HepG2 (cell line): ENCODE measurements around the gene MYO1B. TPM values are rescaled to one million over a fixed set of nuclear protein-coding genes. Genes with fewer than 3 reads are reported as not detected.

Experiments
- ATF7 ChIP-seq, 2 experiments: fragments of 450-650 bp in 1 of 2; sonication (generic) in 1 of 2; formaldehyde crosslinking in 1 of 2; IDR thresholded peaks; 2 replicates each; pipeline versions ENCODE4 v1.4.0 to v1.6.1; 2016 to 2020; ENCODE audit warnings: antibody characterized with exemption in 1 of 2, mild to moderate bottlenecking in 1 of 2, missing genetic modification reagents in 1 of 2
- CREM ChIP-seq, 2 experiments: sonication (generic) in 1 of 2; formaldehyde crosslinking in 1 of 2; IDR thresholded peaks; 2 replicates each; pipeline versions ENCODE4 v1.4.0 to v1.6.1; 2016 to 2020; ENCODE audit warnings: antibody characterized with exemption in 1 of 2, mild to moderate bottlenecking in 1 of 2, missing genetic modification reagents in 1 of 2
- FOXO4 ChIP-seq: sonication (generic); formaldehyde crosslinking; conservative IDR thresholded peaks from 2 replicates; pipeline ENCODE4 v1.8.1; 2023; ENCODE audit warnings: missing genetic modification reagents
- FOXP4 ChIP-seq: sonication (generic); formaldehyde crosslinking; IDR thresholded peaks from 2 replicates; pipeline ENCODE4 v1.4.0; 2020; ENCODE audit warnings: missing genetic modification reagents
- HDAC6 ChIP-seq: fragments of 200-600 bp; sonication (generic); IDR thresholded peaks from 2 replicates; pipeline ENCODE4 v1.7.0; 2017; ENCODE audit warnings: mild to moderate bottlenecking, antibody characterized with exemption, low read length, low read depth
- HOXA3 ChIP-seq: sonication (generic); formaldehyde crosslinking; IDR thresholded peaks from 2 replicates; pipeline ENCODE4 v1.5.0; 2020; ENCODE audit warnings: missing genetic modification reagents
- IKZF4 ChIP-seq: sonication (generic); formaldehyde crosslinking; IDR thresholded peaks from 2 replicates; pipeline ENCODE4 v1.5.1; 2020; ENCODE audit warnings: borderline replicate concordance, mild to moderate bottlenecking, low read depth, missing genetic modification reagents; ENCODE audit errors: not compliant biosample characterization
- LBX2 ChIP-seq: sonication (generic); formaldehyde crosslinking; IDR thresholded peaks from 2 replicates; pipeline ENCODE4 v1.5.0; 2020; ENCODE audit warnings: missing genetic modification reagents, mild to moderate bottlenecking, borderline replicate concordance
- MZF1 ChIP-seq: sonication (generic); formaldehyde crosslinking; IDR thresholded peaks from 2 replicates; pipeline ENCODE4 v1.8.1; 2023; ENCODE audit warnings: mild to moderate bottlenecking, missing genetic modification reagents, borderline replicate concordance
- NR2F6 ChIP-seq, 2 experiments: IDR thresholded peaks; 2 replicates each; pipeline ENCODE4 v1.6.1; 2016; ENCODE audit warnings: antibody characterized with exemption in 1 of 2, mild to moderate bottlenecking in 1 of 2
- PHB2 ChIP-seq: fragments of 450-650 bp; IDR thresholded peaks from 2 replicates; pipeline ENCODE4 v1.6.1; 2018; ENCODE audit not compliant: partially characterized antibody
- SRSF9 ChIP-seq: fragments of 200-400 bp; formaldehyde crosslinking; IDR thresholded peaks from 2 replicates; pipeline ENCODE4 v1.6.1; 2018; ENCODE audit warnings: borderline replicate concordance, mild to moderate bottlenecking, low read depth, low read length; ENCODE audit not compliant: insufficient read depth, poor library complexity, severe bottlenecking
- UBTF ChIP-seq: sonication (generic); formaldehyde crosslinking; IDR thresholded peaks from 2 replicates; pipeline ENCODE4 v1.4.0; 2020; ENCODE audit warnings: mild to moderate bottlenecking, missing genetic modification reagents
- ZBTB34 ChIP-seq: sonication (generic); formaldehyde crosslinking; IDR thresholded peaks from 2 replicates; pipeline ENCODE4 v1.8.0; 2022; ENCODE audit warnings: mild to moderate bottlenecking, missing genetic modification reagents
- ZBTB37 ChIP-seq: sonication (generic); formaldehyde crosslinking; IDR thresholded peaks from 2 replicates; pipeline ENCODE4 v1.4.0; 2020; ENCODE audit warnings: mild to moderate bottlenecking, missing genetic modification reagents
- ZNF232 ChIP-seq: sonication (generic); formaldehyde crosslinking; IDR thresholded peaks from 2 replicates; pipeline ENCODE4 v1.4.0; 2020; ENCODE audit warnings: missing genetic modification reagents, borderline replicate concordance
- ZNF770 ChIP-seq: sonication (generic); formaldehyde crosslinking; IDR thresholded peaks from 2 replicates; pipeline ENCODE4 v1.5.0; 2020; ENCODE audit warnings: mild to moderate bottlenecking, missing genetic modification reagents
- polyA plus RNA-seq, 8 experiments: library from polyadenylated mRNA; depleted of rRNA in 3 of 8; stranded (reverse) in 7 of 8; unstranded in 1 of 8; fragments of >200 nt; fragmentation: Illumina TruSeq in 4 of 8; extraction: Trizol in 4 of 8; gene quantifications; 2 replicates each; pipeline versions ENCODE4 v1.2.1 to v1.2.3, GENCODE V29; 2011 to 2016; ENCODE audit warnings: low read depth in 4 of 8, missing spikeins in 1 of 8, mixed read lengths in 1 of 8; ENCODE audit not compliant: insufficient read depth in 1 of 8
- total RNA-seq, 5 experiments: library from RNA; depleted of rRNA; stranded (reverse); fragments of >200 nt; fragmentation: Illumina TruSeq; extraction: Trizol; gene quantifications; 2 replicates each; pipeline ENCODE4 v1.2.3, GENCODE V29; 2016; ENCODE audit warnings: low read depth in 1 of 5

Gene MYO1B
- total and polyA plus RNA-seq, 2 of the 13 experiments (the other 11 are each of a cell fraction or from before 2014, with no cell fraction given) = 36.9 to 89.8 TPM

- TF ChIP-seq CREM (IDR thresholded peaks at IDR 0.05) (peak; percentile 28; the same call in 1 of the 2 replicates), CREM (CRISPR knock-in tag; IDR thresholded peaks at IDR 0.05) (no peak), ZNF232 (CRISPR knock-in tag) (no peak; the same call in none of the 2 replicates), ZNF770 (CRISPR knock-in tag) (no peak), PHB2 (no peak), SRSF9 (no peak), FOXO4 (no peak), ZBTB34 (CRISPR knock-in tag) (no peak), LBX2 (no peak), MZF1 (CRISPR knock-in tag) (no peak), HDAC6 (no peak), UBTF (no peak), HOXA3 (CRISPR knock-in tag) (peak; percentile 44; the same call in 1 of the 2 replicates), ATF7 (IDR thresholded peaks at IDR 0.05) (no peak), ATF7 (CRISPR knock-in tag; IDR thresholded peaks at IDR 0.05) (no peak), IKZF4 (no peak), NR2F6 (IDR thresholded peaks at IDR 0.05) (0 out of 2 replicates have a peak, but pooled peaks have one; percentile 13), NR2F6 (CRISPR knock-in tag; IDR thresholded peaks at IDR 0.05) (no peak), FOXP4 (peak; percentile 12; the same call in 1 of the 2 replicates), ZBTB37 (CRISPR knock-in tag) (no peak)
Measured at GRCh38 chr2:191318729-191319078, 73.5 kb downstream of the MYO1B start (continued).
